MM.1S (cell line): Measurements from ENCODE around the gene ANKS1B.

Source experiments
- DNase-seq: peaks from one replicate; pipeline ENCODE4 v3.0.0-alpha.2; 2015
- H2AFZ ChIP-seq: fragments of 300-600 bp; sonication (generic); 2 replicates; pipeline ENCODE4 v1.6.0; 2016; ENCODE audit warnings: antibody characterized with exemption, low read length
- H3F3A ChIP-seq: fragments of 300-600 bp; sonication (generic); 2 replicates; pipeline ENCODE4 v1.6.1; 2016; ENCODE audit warnings: mild to moderate bottlenecking, antibody characterized with exemption, low read length, moderate library complexity, mixed read lengths; ENCODE audit not compliant: insufficient read depth
- H3K27ac ChIP-seq: fragments of 300-600 bp; sonication (generic); 2 replicates; pipeline ENCODE4 v1.5.1; 2016; ENCODE audit warnings: mild to moderate bottlenecking, low read length
- H3K27me3 ChIP-seq: fragments of 300-600 bp; sonication (generic); replicated peaks from 2 replicates; pipeline ENCODE4 v1.6.0; 2016; ENCODE audit warnings: low read length; ENCODE audit not compliant: insufficient read depth
- H3K36me3 ChIP-seq: fragments of 300-600 bp; sonication (generic); replicated peaks from 2 replicates; pipeline ENCODE4 v1.6.1; 2016; ENCODE audit warnings: mild to moderate bottlenecking, low read length, mixed read lengths; ENCODE audit not compliant: insufficient read depth
- H3K4me1 ChIP-seq: fragments of 300-600 bp; sonication (generic); 2 replicates; pipeline ENCODE4 v1.6.1; 2016; ENCODE audit warnings: low read length, mixed read lengths
- H3K4me2 ChIP-seq: fragments of 300-600 bp; sonication (generic); 2 replicates; pipeline ENCODE4 v1.6.0; 2016; ENCODE audit warnings: low read depth, low read length
- H3K4me3 ChIP-seq: fragments of 300-600 bp; sonication (generic); 2 replicates; pipeline ENCODE4 v1.5.1; 2016; ENCODE audit warnings: low read length, mixed read lengths
- H3K79me2 ChIP-seq: fragments of 300-600 bp; sonication (generic); 2 replicates; pipeline ENCODE4 v1.6.1; 2016; ENCODE audit warnings: mixed run types, low read length, mixed read lengths
- H3K9ac ChIP-seq: fragments of 300-600 bp; sonication (generic); 2 replicates; pipeline ENCODE4 v1.6.1; 2016; ENCODE audit warnings: low read length, mixed read lengths
- H3K9me2 ChIP-seq: fragments of 300-600 bp; sonication (generic); replicated peaks from 2 replicates; pipeline ENCODE4 v1.6.1; 2016; ENCODE audit warnings: mild to moderate bottlenecking, low read length, mixed read lengths; ENCODE audit not compliant: insufficient read depth
- H3K9me3 ChIP-seq: fragments of 300-600 bp; sonication (generic); replicated peaks from 2 replicates; pipeline ENCODE4 v1.6.1; 2016; ENCODE audit warnings: mild to moderate bottlenecking, low read length, mixed read lengths; ENCODE audit not compliant: insufficient read depth
- H4K20me1 ChIP-seq: fragments of 300-600 bp; sonication (generic); 2 replicates; pipeline ENCODE4 v1.6.1; 2016; ENCODE audit warnings: mild to moderate bottlenecking, low read length, moderate library complexity, mixed read lengths; ENCODE audit not compliant: insufficient read depth
- CTCF ChIP-seq: fragments of 300-600 bp; sonication (generic); IDR thresholded peaks from 2 replicates; pipeline ENCODE4 v1.5.1; 2016; ENCODE audit warnings: antibody characterized with exemption, low read length, mixed read lengths
- EZH2 ChIP-seq: fragments of 300-600 bp; sonication (generic); optimal IDR thresholded peaks from 2 replicates; pipeline ENCODE3; 2017; ENCODE audit warnings: low read depth, mild to moderate bottlenecking, antibody characterized with exemption, low read length, mixed read lengths
- EZH2phosphoT487 ChIP-seq: fragments of 300-600 bp; sonication (generic); IDR thresholded peaks from 2 replicates; pipeline ENCODE4 v1.6.1; 2018; ENCODE audit warnings: antibody characterized with exemption, low read length

The ANKS1B gene

GRCh38 chr12:98830657-98831056, 1154.1 kb downstream of the ANKS1B start:
- no peaks in the 10 kb centered on the region for H3K9me3 ChIP-seq
- H3K9ac ChIP-seq = no peak overlapping the region
- H4K20me1 ChIP-seq = no peaks in the 10 kb centered on the region
- H3K4me2 ChIP-seq = no peak overlapping the region
- H3K4me3 ChIP-seq = no peak overlapping the region
- H3K36me3 ChIP-seq = no peaks in the 10 kb centered on the region
- TF ChIP-seq CTCF (no peak), EZH2 (no peak), EZH2phosphoT487 (no peak)
- H3K27ac ChIP-seq = no peak overlapping the region
- no peaks in the 10 kb centered on the region for H3F3A ChIP-seq
- no peaks in the 10 kb centered on the region for H3K79me2 ChIP-seq
- no peak for DNase-seq
- no peaks in the 10 kb centered on the region for H3K4me1 ChIP-seq
- H3K9me2 ChIP-seq = no peaks in the 10 kb centered on the region
- no peaks in the 10 kb centered on the region for H3K27me3 ChIP-seq
- H2AFZ ChIP-seq = no peak overlapping the region

GRCh38 chr12:98828802-98829600, 1155.7 kb downstream of the ANKS1B start:
- no peak for TF ChIP-seq CTCF
- TF ChIP-seq EZH2 = no peak
- no peak for TF ChIP-seq EZH2phosphoT487
- no peak for DNase-seq
- no peak overlapping the region for H3K4me2 ChIP-seq
- H3F3A ChIP-seq = no peaks in the 10 kb centered on the region
- no peak overlapping the region for H3K4me3 ChIP-seq
- no peaks in the 10 kb centered on the region for H3K79me2 ChIP-seq
- no peaks in the 10 kb centered on the region for H3K9me2 ChIP-seq
- no peaks in the 10 kb centered on the region for H3K4me1 ChIP-seq
- no peak overlapping the region for H3K9ac ChIP-seq
- no peak overlapping the region for H2AFZ ChIP-seq
- no peaks in the 10 kb centered on the region for H3K36me3 ChIP-seq
- H3K27ac ChIP-seq = no peak overlapping the region
- H4K20me1 ChIP-seq = no peaks in the 10 kb centered on the region
- no peaks in the 10 kb centered on the region for H3K9me3 ChIP-seq
- H3K27me3 ChIP-seq = no peaks in the 10 kb centered on the region

GRCh38 chr12:98823012-98823411, 1161.7 kb downstream of the ANKS1B start:
- H4K20me1 ChIP-seq = no peaks in the 10 kb centered on the region
- no peak overlapping the region for H3K27ac ChIP-seq
- no peak overlapping the region for H2AFZ ChIP-seq
- TF ChIP-seq EZH2phosphoT487 = no peak
- TF ChIP-seq CTCF = no peak
- TF ChIP-seq EZH2 = no peak
- DNase-seq = no peak
- no peaks in the 10 kb centered on the region for H3K27me3 ChIP-seq
- no peak overlapping the region for H3K4me2 ChIP-seq
- H3K4me1 ChIP-seq = no peaks in the 10 kb centered on the region
- no peak overlapping the region for H3K4me3 ChIP-seq
- H3F3A ChIP-seq = no peaks in the 10 kb centered on the region
- H3K36me3 ChIP-seq = no peaks in the 10 kb centered on the region
- no peaks in the 10 kb centered on the region for H3K79me2 ChIP-seq
- no peaks in the 10 kb centered on the region for H3K9me2 ChIP-seq
- H3K9me3 ChIP-seq = no peaks in the 10 kb centered on the region
- no peak overlapping the region for H3K9ac ChIP-seq
